ENCODE measurements around the gene KLHL22. TPM values are rescaled to one million over a fixed set of nuclear protein-coding genes. Genes with fewer than 3 reads are reported as not detected.

KLHL22 gene
- total and polyA plus RNA-seq, 2 of the 8 experiments (the other 6 are each of a cell fraction or from before 2014, with no cell fraction given), result 9.4 to 16.2 TPM

- H3K79me2 ChIP-seq (ENCODE audit: control insufficient read depth in 1 of 2, insufficient read depth in 2 of 2, low read length in 2 of 2), result no peaks in the 10 kb centered on the region
- TF ChIP-seq ASH2L (IDR thresholded peaks at IDR 0.05; ENCODE audit: low read length) (no peak), RAD21 (IDR thresholded peaks at IDR 0.05 in 1 of 2, conservative IDR thresholded peaks at IDR 0.05 in 1 of 2; ENCODE audit: low read depth in 2 of 2, low read length in 2 of 2) (no peak), CHD1 (IDR thresholded peaks at IDR 0.05; ENCODE audit: low read depth, low read length) (no peak), CTCF (IDR thresholded peaks at IDR 0.05; ENCODE audit: control extremely low read depth in 1 of 3, insufficient read depth in 1 of 3, low read depth in 1 of 3, low read length in 3 of 3) (no peak), MAFK (IDR thresholded peaks at IDR 0.05; ENCODE audit: low read depth, low read length) (no peak), SP4 (IDR thresholded peaks at IDR 0.05; ENCODE audit: low read length) (no peak), CBX5 (IDR thresholded peaks at IDR 0.05; ENCODE audit: low read depth, low read length) (no peak), SP1 (IDR thresholded peaks at IDR 0.05; ENCODE audit: low read depth, low read length) (no peak), POLR2A (IDR thresholded peaks at IDR 0.05; ENCODE audit: control extremely low read depth in 1 of 2, low read depth in 2 of 2, low read length in 2 of 2) (no peak), JUND (IDR thresholded peaks at IDR 0.05; ENCODE audit: low read length) (no peak)
- TF ChIP-seq, protein P1, sequence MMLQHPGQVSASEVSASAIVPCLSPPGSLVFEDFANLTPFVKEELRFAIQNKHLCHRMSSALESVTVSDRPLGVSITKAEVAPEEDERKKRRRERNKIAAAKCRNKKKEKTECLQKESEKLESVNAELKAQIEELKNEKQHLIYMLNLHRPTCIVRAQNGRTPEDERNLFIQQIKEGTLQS (IDR thresholded peaks at IDR 0.05; ENCODE audit: insufficient read depth, low read depth, low read length), result no peak
Observed at GRCh38 chr22:20434773-20435172, 60.8 kb downstream of the KLHL22 start.

More at GRCh38 chr22:20434773-20435172, 60.8 kb downstream of the KLHL22 start:
- H4K20me1 ChIP-seq (replicated peaks in 1 of 2; ENCODE audit: control insufficient read depth in 1 of 2, insufficient read depth in 2 of 2, low read length in 2 of 2), result peaks cover 20 to 46% of the 10 kb centered on the region in 2 experiments
- H2BK20ac ChIP-seq (ENCODE audit: low read length), result no peak overlapping the region
- no peak overlapping the region for H4K91ac ChIP-seq (replicated peaks; ENCODE audit: insufficient read length, low read length)
- no peak overlapping the region for H4K5ac ChIP-seq (ENCODE audit: insufficient read length, low read depth, low read length)
- DNase-seq (ENCODE audit: low read depth in 1 of 2, low spot score in 2 of 2) (no peak), FAIRE-seq (no peak)
- H2BK5ac ChIP-seq (ENCODE audit: low read depth, low read length), result no peak overlapping the region
- no peak overlapping the region for H2AK5ac ChIP-seq (ENCODE audit: low read depth, low read length)
- ChIA-PET POLR2A (ENCODE audit: partially characterized antibody) (interaction anchor here (0.9 kb wide), 1 partner anchor 12 kb away, joined by 3 read pairs; no protein-coding TSS in a partner anchor), CTCF (ENCODE audit: partially characterized antibody) (interaction anchor here (0.7 to 1.6 kb wide), 3 partner anchors 16 to 213 kb away, joined by 3 to 8 read pairs (median 3); no protein-coding TSS in a partner anchor)
- H3K9me3 ChIP-seq (ENCODE audit: insufficient read depth in 2 of 2, low read depth in 1 of 2, low read length in 1 of 2), result no peaks in the 10 kb centered on the region
- H3K27me3 ChIP-seq (replicated peaks in 1 of 4; ENCODE audit: control insufficient read depth in 3 of 4, extremely low read depth in 1 of 4, insufficient read depth in 3 of 4, low read length in 3 of 4), result peaks cover 35 to 92% (median 77%) of the 10 kb centered on the region in 4 experiments
- peaks cover 0 to 3% (median 0%) of the 10 kb centered on the region in 4 experiments; a peak in 1 of 8 replicates for H3K36me3 ChIP-seq (ENCODE audit: control insufficient read depth in 2 of 4, insufficient read depth in 4 of 4, low read length in 3 of 4)
- no peak overlapping the region for H2BK15ac ChIP-seq (ENCODE audit: low read length)
- H3K4me1 ChIP-seq (replicated peaks in 1 of 4; ENCODE audit: control insufficient read depth in 3 of 4, insufficient read depth in 4 of 4, low read length in 3 of 4), result peaks cover 0 to 27% (median 15%) of the 10 kb centered on the region in 4 experiments; a peak in 5 of 7 replicates
- H3K23me2 ChIP-seq (ENCODE audit: low read depth, low read length), result peaks cover 22% of the 10 kb centered on the region; the same call in 1 of the 2 replicates
- no peak overlapping the region for H3K23ac ChIP-seq (ENCODE audit: insufficient read length)
- no peak overlapping the region for H3K9ac ChIP-seq (replicated peaks in 1 of 4; ENCODE audit: extremely low read depth in 1 of 4, low read depth in 3 of 4, low read length in 3 of 4)
- no peak overlapping the region for H3K4ac ChIP-seq (replicated peaks; ENCODE audit: insufficient read length, low read depth, low read length)
- 89% methylated on average over 3 of the region's 3 CpGs; no CpG with 5 or more reads in 1 of the 2 experiments for WGBS, 2 experiments (ENCODE audit: extremely low coverage in 1 of 2, insufficient coverage in 1 of 2, insufficient read length in 1 of 2, insufficient replicate concordance in 2 of 2, low coverage in 1 of 2, low lambda C conversion rate in 2 of 2, missing lambda C conversion rate in 1 of 2)
- H2BK12ac ChIP-seq (ENCODE audit: low read depth, low read length), result no peak overlapping the region
- no peak overlapping the region for H2AFZ ChIP-seq (ENCODE audit: low read length)
- H3K14ac ChIP-seq (ENCODE audit: insufficient read length), result no peak overlapping the region
- H3K79me1 ChIP-seq (ENCODE audit: low read depth, low read length), result peaks cover 2% of the 10 kb centered on the region; the same call in 1 of the 2 replicates
- H3K4me2 ChIP-seq (ENCODE audit: insufficient read depth in 1 of 2, low read depth in 2 of 2, low read length in 2 of 2), result no peak overlapping the region
- no peak overlapping the region for H3K27ac ChIP-seq (ENCODE audit: low read depth, low read length)
- H2BK120ac ChIP-seq (replicated peaks; ENCODE audit: low read depth, low read length), result no peak overlapping the region
- no peak overlapping the region for H3K18ac ChIP-seq (ENCODE audit: extremely low read depth, low read length)
- no peak overlapping the region for H4K8ac ChIP-seq (ENCODE audit: extremely low read depth, insufficient read depth, low read length)
- H3K4me3 ChIP-seq (ENCODE audit: extremely low read depth in 1 of 4, insufficient read depth in 2 of 4, low read depth in 3 of 4, low read length in 4 of 4), result no peak overlapping the region
- H3K56ac ChIP-seq (replicated peaks; ENCODE audit: insufficient read length, low read depth, low read length), result no peak overlapping the region

Measured in H1 (cell line).